IMR-90 (cell line): ENCODE data around the gene KLHL3. TPM values are rescaled to one million over a fixed set of nuclear protein-coding genes. Genes with fewer than 3 reads are reported as not detected.

Source experiments
- ATAC-seq: fragments of 200-7000 bp; cut with Tn5 transposase; 2 replicates; pipeline ENCODE4 v1.9.1; 2020; ENCODE audit warnings: low read depth, mild to moderate bottlenecking, moderate library complexity
- BruUV-seq: library from RNA; stranded (reverse); fragments of 400-500 nt; replicated peaks from 2 replicates; lab custom pipeline; 2021; lab: Mats Ljungman, UMichigan
- CTCF ChIA-PET: fragments of 300-600 bp; formaldehyde crosslinking; extraction: SDS; loops from one replicate; lab custom pipeline; 2021; ENCODE audit warnings: antibody characterized with exemption; lab: Yijun Ruan, JAX
- POLR2A ChIA-PET: fragments of 300-600 bp; sonication (Branson Sonifier 250); formaldehyde crosslinking; loops from one replicate; lab custom pipeline; 2022; ENCODE audit warnings: antibody characterized with exemption; ENCODE audit not compliant: unreplicated experiment; lab: Charles Lee
- DNase-seq: peaks from one replicate; pipeline ENCODE4 v3.0.0; 2013
- H2AFZ ChIP-seq: replicated peaks from 2 replicates; pipeline ENCODE3; 2013; ENCODE audit warnings: low read length, mild to moderate bottlenecking; ENCODE audit not compliant: poor library complexity
- H2AK5ac ChIP-seq: 2 replicates; pipeline ENCODE4 v1.6.1; 2013; ENCODE audit warnings: low read depth, low read length, inconsistent platforms
- H2AK9ac ChIP-seq: replicated peaks from 2 replicates; pipeline ENCODE3; 2013; ENCODE audit warnings: mild to moderate bottlenecking, low read depth, low read length, moderate library complexity; ENCODE audit not compliant: poor library complexity
- H2BK120ac ChIP-seq: 2 replicates; pipeline ENCODE4 v1.6.1; 2013; ENCODE audit warnings: low read depth, low read length, inconsistent platforms
- H2BK15ac ChIP-seq: 3 replicates; pipeline ENCODE4 v1.6.1; 2013; ENCODE audit warnings: low read depth, low read length, inconsistent platforms
- H2BK20ac ChIP-seq: 2 replicates; pipeline ENCODE4 v1.6.1; 2013; ENCODE audit warnings: low read depth, mild to moderate bottlenecking, inconsistent platforms, low read length, moderate library complexity
- H2BK5ac ChIP-seq: 2 replicates; pipeline ENCODE4 v1.6.1; 2013; ENCODE audit warnings: mild to moderate bottlenecking, low read depth, low read length, inconsistent platforms; ENCODE audit not compliant: poor library complexity, severe bottlenecking
- H3K14ac ChIP-seq: replicated peaks from 2 replicates; pipeline ENCODE4 v1.6.1; 2013; ENCODE audit warnings: low read depth, low read length, inconsistent platforms
- H3K18ac ChIP-seq: 2 replicates; pipeline ENCODE4 v1.6.1; 2013; ENCODE audit warnings: low read depth, low read length, control low read depth
- H3K23ac ChIP-seq: 2 replicates; pipeline ENCODE4 v1.6.1; 2013; ENCODE audit warnings: low read depth, low read length, inconsistent platforms
- H3K27ac ChIP-seq: 2 replicates; pipeline ENCODE4 v1.5.1; 2013; ENCODE audit warnings: mild to moderate bottlenecking, control low read depth, low read length; ENCODE audit not compliant: insufficient read depth
- H3K27me3 ChIP-seq: 2 replicates; pipeline ENCODE4 v1.6.1; 2013; ENCODE audit warnings: low read length; ENCODE audit not compliant: control insufficient read depth, insufficient read depth
- H3K36me3 ChIP-seq: 2 replicates; pipeline ENCODE4 v1.6.1; 2013; ENCODE audit warnings: low read length, mixed read lengths; ENCODE audit not compliant: control insufficient read depth, insufficient read depth
- H3K4ac ChIP-seq: 2 replicates; pipeline ENCODE4 v1.6.1; 2013; ENCODE audit warnings: low read depth, low read length, inconsistent platforms
- H3K4me1 ChIP-seq: 2 replicates; pipeline ENCODE4 v1.6.1; 2013; ENCODE audit warnings: low read length, mixed read lengths; ENCODE audit not compliant: control insufficient read depth, insufficient read depth
- H3K4me2 ChIP-seq: 2 replicates; pipeline ENCODE4 v1.6.1; 2013; ENCODE audit warnings: low read depth, mild to moderate bottlenecking, control low read depth, low read length, moderate library complexity
- H3K4me3 ChIP-seq: 2 replicates; pipeline ENCODE4 v1.5.1; 2013; ENCODE audit warnings: low read depth, mild to moderate bottlenecking, control low read depth, low read length, moderate library complexity; ENCODE audit not compliant: insufficient read depth
- H3K56ac ChIP-seq: 2 replicates; pipeline ENCODE4 v1.6.1; 2013; ENCODE audit warnings: low read length, inconsistent platforms; ENCODE audit not compliant: insufficient read depth; ENCODE audit errors: extremely low read depth
- H3K79me1 ChIP-seq, 2 experiments: 2 replicates each; pipeline ENCODE4 v1.6.1; 2013; ENCODE audit warnings: low read length in 2 of 2, inconsistent platforms in 1 of 2, low read depth in 1 of 2
- H3K9ac ChIP-seq: 2 replicates; pipeline ENCODE4 v1.6.1; 2013; ENCODE audit warnings: low read depth, low read length, control low read depth
- H3K9me1 ChIP-seq: 2 replicates; pipeline ENCODE4 v1.6.1; 2013; ENCODE audit warnings: low read length, inconsistent platforms; ENCODE audit not compliant: insufficient read depth
- H3K9me3 ChIP-seq: 2 replicates; pipeline ENCODE4 v1.6.1; 2013; ENCODE audit warnings: low read length; ENCODE audit not compliant: control insufficient read depth, insufficient read depth
- H4K20me1 ChIP-seq: 2 replicates; pipeline ENCODE4 v1.6.1; 2013; ENCODE audit warnings: low read length, inconsistent platforms; ENCODE audit not compliant: insufficient read depth
- H4K5ac ChIP-seq: 2 replicates; pipeline ENCODE4 v1.6.1; 2013; ENCODE audit warnings: mild to moderate bottlenecking, low read depth, low read length, control low read depth
- H4K8ac ChIP-seq, 2 experiments: 2 replicates each; pipeline ENCODE4 v1.6.1; 2013; ENCODE audit warnings: low read depth in 2 of 2, low read length in 2 of 2, control low read depth in 1 of 2, inconsistent platforms in 1 of 2
- H4K91ac ChIP-seq: 2 replicates; pipeline ENCODE4 v1.6.1; 2013; ENCODE audit warnings: low read depth, low read length, inconsistent platforms; ENCODE audit not compliant: insufficient read depth
- BHLHE40 ChIP-seq: fragments of 150-350 bp; IDR thresholded peaks from 2 replicates; pipeline ENCODE4 v1.6.1; 2016; ENCODE audit warnings: mild to moderate bottlenecking, low read depth, low read length
- CHD1 ChIP-seq: IDR thresholded peaks from 2 replicates; pipeline ENCODE4 v1.6.1; 2012; ENCODE audit warnings: low read depth, low read length, improper control_type of control experiment
- FOS ChIP-seq: fragments of 150-350 bp; IDR thresholded peaks from 2 replicates; pipeline ENCODE4 v1.6.1; 2016; ENCODE audit warnings: low read depth, low read length
- MAFK ChIP-seq: IDR thresholded peaks from 2 replicates; pipeline ENCODE4 v1.6.1; 2012; ENCODE audit warnings: low read depth, low read length, improper control_type of control experiment
- RAD21 ChIP-seq: IDR thresholded peaks from 2 replicates; pipeline ENCODE4 v1.6.1; 2012; ENCODE audit warnings: low read length, improper control_type of control experiment
- RCOR1 ChIP-seq: IDR thresholded peaks from 2 replicates; pipeline ENCODE4 v1.6.1; 2012; ENCODE audit warnings: mild to moderate bottlenecking, low read length, improper control_type of control experiment; ENCODE audit not compliant: insufficient replicate concordance
- RFX5 ChIP-seq: IDR thresholded peaks from 2 replicates; pipeline ENCODE4 v1.8.0; 2012; ENCODE audit warnings: low read depth, mild to moderate bottlenecking, low read length, moderate library complexity
- WGBS, 2 experiments: methylation state at CpG; one replicate each; pipeline versions ENCODE4 v1.1.5 to v1.1.7; 2013; ENCODE audit warnings: missing lambda C conversion rate in 2 of 2; ENCODE audit not compliant: insufficient read length in 1 of 2; ENCODE audit errors: extremely low coverage in 2 of 2; 5-methylcytosine and 5-hydroxymethylcytosine counted together
- dilution Hi-C: fragments of 300-500 bp; cut with HindIII; formaldehyde crosslinking; loops from one replicate; pipeline ENCODE4 v1.14.3; 2018; ENCODE audit warnings: low sequenced_read_pairs; ENCODE audit not compliant: unreplicated experiment
- in situ Hi-C: fragments of 300-500 bp; cut with MboI; formaldehyde crosslinking; loops from 3 replicates; pipeline ENCODE4 v1.14.3; 2019; ENCODE audit warnings: low sequenced_read_pairs, inconsistent platforms, mixed read lengths
- intact Hi-C: fragments of 100-400 bp; cut with micrococcal nuclease; formaldehyde crosslinking; loops from 2 replicates; pipeline ENCODE4 v1.10.0; 2022
- polyA plus RNA-seq, 3 experiments: library from polyadenylated mRNA; depleted of rRNA; stranded (reverse); fragments of >200 nt; gene quantifications; 2 replicates each; pipeline ENCODE4 v1.2.3, GENCODE V29; 2012; ENCODE audit warnings: low replicate concordance in 1 of 3
- total RNA-seq: library from RNA; depleted of rRNA; stranded (reverse); fragments of >200 nt; gene quantifications from 2 replicates; pipeline ENCODE4 v1.2.3, GENCODE V29; 2012
- TF ChIP-seq, protein P1 (sequence below): fragments of 150-350 bp; IDR thresholded peaks from 2 replicates; pipeline ENCODE4 v1.6.1; 2016; ENCODE audit warnings: low read depth, mild to moderate bottlenecking, low read length, moderate library complexity, borderline replicate concordance
- TF ChIP-seq, protein P2 (sequence below): conservative IDR thresholded peaks from 2 replicates; pipeline ENCODE4 v1.5.1; 2012; ENCODE audit warnings: mild to moderate bottlenecking, low read depth, low read length, improper control_type of control experiment

The KLHL3 gene
- total and polyA plus RNA-seq, 2 of the 4 experiments (the other 2 are of a cell fraction) = 2.3 to 4.1 TPM

DNA sequence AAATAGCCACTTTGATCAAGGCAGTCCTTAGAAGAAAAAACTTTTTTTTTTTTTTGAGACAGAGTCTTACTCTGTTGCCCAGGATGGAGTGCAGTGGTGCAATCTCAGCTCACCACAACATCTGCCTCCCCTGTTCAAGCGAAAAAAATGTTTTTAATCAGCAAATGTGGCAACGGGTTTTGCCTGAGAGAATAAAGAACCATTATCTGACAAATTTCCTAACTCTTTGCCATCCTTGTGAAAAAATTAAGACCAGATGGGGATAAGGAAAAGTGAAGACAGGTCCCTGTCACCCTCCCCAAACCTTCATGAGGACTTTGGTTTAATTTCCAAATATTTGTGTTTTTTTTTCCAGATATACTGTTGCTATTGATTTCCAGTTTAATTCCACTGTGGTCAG is 129.5 kb downstream of the KLHL3 start:
- Histone ChIP-seq H2AK5ac (no peak overlapping the region), H3K27me3 (peaks cover 10% of the 10 kb centered on the region), H3K4me3 (no peak overlapping the region), H2BK15ac (no peak overlapping the region), H3K79me1 (no peaks in the 10 kb centered on the region), H3K4ac (no peak overlapping the region), H2AFZ (no peak overlapping the region), H4K20me1 (no peaks in the 10 kb centered on the region), H3K9me1 (no peaks in the 10 kb centered on the region), H3K14ac (no peak overlapping the region), H3K23ac (no peak overlapping the region), H2BK5ac (no peak overlapping the region), H3K18ac (no peak overlapping the region), H3K36me3 (no peaks in the 10 kb centered on the region), H2BK120ac (no peak overlapping the region), H2BK20ac (no peak overlapping the region), H3K56ac (no peak overlapping the region), H4K8ac (no peak overlapping the region), H3K4me1 (no peaks in the 10 kb centered on the region), H3K27ac (no peak overlapping the region), H3K4me2 (no peak overlapping the region), H2AK9ac (no peak overlapping the region), H4K5ac (no peak overlapping the region), H3K9ac (no peak overlapping the region), H4K91ac (no peak overlapping the region), H3K9me3 (no peaks in the 10 kb centered on the region)
- dilution Hi-C loops (no loop called here), in situ Hi-C loops (no loop called here), intact Hi-C loops (no loop called here)
- TF ChIP-seq RFX5 (no peak), MAFK (no peak), CHD1 (no peak), RAD21 (no peak), BHLHE40 (no peak), RCOR1 (no peak), FOS (no peak)
- TF ChIP-seq, protein P1, sequence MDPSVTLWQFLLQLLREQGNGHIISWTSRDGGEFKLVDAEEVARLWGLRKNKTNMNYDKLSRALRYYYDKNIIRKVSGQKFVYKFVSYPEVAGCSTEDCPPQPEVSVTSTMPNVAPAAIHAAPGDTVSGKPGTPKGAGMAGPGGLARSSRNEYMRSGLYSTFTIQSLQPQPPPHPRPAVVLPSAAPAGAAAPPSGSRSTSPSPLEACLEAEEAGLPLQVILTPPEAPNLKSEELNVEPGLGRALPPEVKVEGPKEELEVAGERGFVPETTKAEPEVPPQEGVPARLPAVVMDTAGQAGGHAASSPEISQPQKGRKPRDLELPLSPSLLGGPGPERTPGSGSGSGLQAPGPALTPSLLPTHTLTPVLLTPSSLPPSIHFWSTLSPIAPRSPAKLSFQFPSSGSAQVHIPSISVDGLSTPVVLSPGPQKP = no peak
- TF ChIP-seq, protein P2, sequence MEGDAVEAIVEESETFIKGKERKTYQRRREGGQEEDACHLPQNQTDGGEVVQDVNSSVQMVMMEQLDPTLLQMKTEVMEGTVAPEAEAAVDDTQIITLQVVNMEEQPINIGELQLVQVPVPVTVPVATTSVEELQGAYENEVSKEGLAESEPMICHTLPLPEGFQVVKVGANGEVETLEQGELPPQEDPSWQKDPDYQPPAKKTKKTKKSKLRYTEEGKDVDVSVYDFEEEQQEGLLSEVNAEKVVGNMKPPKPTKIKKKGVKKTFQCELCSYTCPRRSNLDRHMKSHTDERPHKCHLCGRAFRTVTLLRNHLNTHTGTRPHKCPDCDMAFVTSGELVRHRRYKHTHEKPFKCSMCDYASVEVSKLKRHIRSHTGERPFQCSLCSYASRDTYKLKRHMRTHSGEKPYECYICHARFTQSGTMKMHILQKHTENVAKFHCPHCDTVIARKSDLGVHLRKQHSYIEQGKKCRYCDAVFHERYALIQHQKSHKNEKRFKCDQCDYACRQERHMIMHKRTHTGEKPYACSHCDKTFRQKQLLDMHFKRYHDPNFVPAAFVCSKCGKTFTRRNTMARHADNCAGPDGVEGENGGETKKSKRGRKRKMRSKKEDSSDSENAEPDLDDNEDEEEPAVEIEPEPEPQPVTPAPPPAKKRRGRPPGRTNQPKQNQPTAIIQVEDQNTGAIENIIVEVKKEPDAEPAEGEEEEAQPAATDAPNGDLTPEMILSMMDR = no peak
- ATAC-seq = no peak
- BruUV-seq = no TSS peak
- POLR2A ChIA-PET = no interaction called here
- no CpG with 5 or more reads among the region's 2 CpGs for WGBS, 2 experiments
- no peak for DNase-seq
- CTCF ChIA-PET = no interaction called here
